Limb (tissue), 2 donors: ENCODE results near the gene NOX1.
"Not testable (repeated sequence)": the region's sequence is repeated elsewhere in the genome, so short reads cannot be mapped to it uniquely, and the experiment has no call there.

Source experiments
- DNase-seq, 2 donors: peaks; one replicate each; pipeline ENCODE4 v3.0.0-alpha.2; 2016; ENCODE audit errors: extremely low spot score in 2 of 2

The NOX1 gene

DNA sequence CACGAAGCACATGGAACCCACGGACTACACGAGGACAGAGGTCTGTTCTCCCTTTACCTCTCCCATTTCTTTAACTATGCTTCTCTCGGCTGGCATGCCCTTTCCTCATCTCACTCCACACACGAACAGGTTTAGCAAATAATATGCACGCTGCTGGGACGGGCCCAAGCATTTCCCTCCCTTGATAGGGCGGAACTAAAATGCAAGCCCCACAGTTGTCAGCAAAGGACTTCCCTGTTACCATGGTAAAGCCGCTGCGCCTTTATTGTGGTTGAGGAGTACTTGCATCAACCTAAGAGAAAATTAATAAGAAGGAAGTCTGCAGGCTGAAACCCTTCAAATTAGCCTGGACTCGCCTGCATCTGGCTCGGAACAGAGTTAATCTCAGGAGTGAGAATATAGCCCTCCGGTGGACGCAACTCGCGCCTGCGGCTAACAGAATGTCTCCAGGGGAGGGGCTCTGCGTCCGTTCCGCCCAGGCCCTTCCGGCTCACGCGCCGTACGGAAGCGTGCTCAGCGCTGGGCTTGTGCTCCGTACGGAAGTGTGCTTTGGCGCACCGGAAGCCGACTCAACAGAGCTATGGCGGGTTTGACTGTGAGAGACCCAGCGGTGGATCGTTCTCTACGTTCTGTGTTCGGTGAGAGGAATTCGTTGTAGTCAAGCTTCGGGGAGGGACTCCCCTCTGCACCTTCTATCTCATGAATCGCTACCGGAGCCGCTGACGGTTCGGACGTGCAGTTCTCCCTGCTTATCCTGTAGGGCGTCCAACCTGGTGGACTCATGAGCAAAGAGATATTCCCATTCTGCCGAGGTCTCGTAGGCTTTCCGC lies 54.1 kb downstream of the NOX1 start, which contains the start of gene CSTF2:
TSS of gene CSTF2 (plus strand) at position 555 of the 830 bp plus-strand sequence. CDS start at position 581, 26 bp downstream.
- peak; percentile 85 for DNase-seq

DNA sequence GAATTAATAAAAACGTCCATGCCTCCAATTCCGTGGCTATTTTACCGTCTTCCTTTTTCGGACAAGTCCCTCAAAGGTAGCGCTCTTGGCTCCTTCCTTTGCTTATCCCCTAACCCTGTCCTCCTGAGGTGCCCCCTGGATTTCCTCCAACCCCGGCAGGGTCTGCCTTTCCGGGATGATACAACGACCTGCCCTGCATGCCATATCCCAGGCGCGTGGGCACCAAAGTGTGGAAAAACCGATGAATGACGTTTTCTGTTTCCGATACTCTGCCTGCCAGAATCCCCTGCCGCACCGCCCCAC lies 54.7 kb downstream of the NOX1 start:
- no peak for DNase-seq

GRCh38 chrX:100817340-100817739 lies 56.8 kb downstream of the NOX1 start:
- no peak for DNase-seq

- no peak for DNase-seq
These were observed 61.7 kb downstream of the NOX1 start for GRCh38 chrX:100812216-100813158.

DNA sequence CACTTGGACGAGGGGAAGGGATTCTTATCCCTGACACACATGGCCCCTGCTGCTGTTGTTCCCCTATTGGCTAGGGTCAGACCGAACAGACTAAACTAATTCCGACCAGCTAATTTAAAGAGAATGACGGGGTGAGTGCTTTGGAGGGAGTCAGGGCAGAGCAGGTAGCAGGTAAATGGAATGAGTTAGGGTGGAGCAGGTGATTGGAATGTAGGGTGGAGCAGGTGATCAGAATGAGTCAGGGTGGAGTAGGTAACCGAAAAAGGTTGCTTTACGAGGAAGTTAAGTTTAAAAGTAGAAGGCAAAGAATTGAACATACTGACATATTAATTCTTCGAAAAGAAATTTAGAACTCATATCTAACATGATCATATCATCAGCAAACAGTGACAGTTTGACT lies 65.9 kb downstream of the NOX1 start:
- not testable (repeated sequence) for DNase-seq

DNA sequence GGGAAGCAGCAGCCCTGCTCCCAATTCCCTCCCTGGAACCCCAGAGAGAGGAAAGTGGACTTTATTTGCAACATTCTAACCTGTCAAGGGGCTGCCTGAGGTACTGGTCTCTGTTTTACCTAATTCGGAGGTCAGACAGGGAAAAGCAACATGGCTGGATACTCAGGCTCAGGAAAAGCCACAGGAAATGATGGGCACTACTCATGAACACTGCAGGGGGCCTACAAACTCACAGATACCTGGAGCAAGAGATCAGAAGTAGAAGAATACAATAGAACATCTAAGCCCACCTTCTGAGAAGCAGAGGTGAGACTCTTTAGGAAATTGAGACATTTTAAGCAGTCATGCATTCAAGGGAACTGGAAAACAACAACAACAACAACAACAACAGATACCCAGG lies 69.4 kb downstream of the NOX1 start:
- DNase-seq: no peak

- DNase-seq: no peak
These were observed 71.3 kb downstream of the NOX1 start for GRCh38 chrX:100802843-100803242.

- no peak for DNase-seq
These were observed 75.5 kb downstream of the NOX1 start for GRCh38 chrX:100798484-100799214.

DNA sequence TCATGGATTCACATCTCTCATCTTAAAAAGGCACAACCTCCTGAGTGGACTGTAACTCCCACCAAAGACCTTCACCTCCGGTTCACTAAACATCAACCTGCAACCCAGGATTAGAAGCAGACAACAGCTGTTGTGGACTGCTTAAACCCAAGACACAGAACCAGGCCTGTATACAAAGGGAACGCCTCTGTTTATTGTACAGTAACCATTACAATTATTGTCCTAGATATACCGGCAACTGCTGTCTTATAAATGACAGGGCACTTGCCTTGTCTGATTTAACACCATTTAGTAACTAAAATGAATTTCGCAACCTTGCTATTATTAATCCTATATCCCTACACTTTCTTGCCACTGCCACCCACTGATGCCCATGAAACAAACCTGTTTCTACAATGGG lies 76.8 kb downstream of the NOX1 start:
- no peak for DNase-seq

DNA sequence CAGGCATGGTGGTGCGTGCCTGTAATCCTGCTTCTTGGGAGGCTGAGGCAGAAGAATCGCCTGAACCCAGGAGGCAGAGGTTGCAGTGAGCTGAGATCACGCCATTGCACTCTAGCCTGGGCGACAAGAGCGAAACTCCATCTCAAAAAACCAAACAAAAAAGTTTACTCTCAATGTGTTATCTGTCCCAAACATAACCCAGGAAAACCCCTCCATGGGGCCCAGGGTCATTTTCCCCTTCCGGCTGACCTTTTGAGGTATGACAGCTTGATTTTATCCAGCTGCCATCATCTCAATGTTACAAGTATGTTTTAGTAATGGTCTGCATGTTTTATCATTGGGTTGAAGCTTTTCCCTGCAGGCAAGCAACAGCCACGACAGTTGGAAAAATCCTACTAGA lies 77.8 kb downstream of the NOX1 start:
- DNase-seq: not testable (repeated sequence)
